Mammary epithelial cell (primary cell): ENCODE measurements around the gene SYNPO.

Source experiments
- EZH2 ChIP-seq: IDR thresholded peaks from 2 replicates; pipeline ENCODE4 v1.6.1; 2012; ENCODE audit warnings: low read length, inconsistent platforms, borderline replicate concordance
- TF ChIP-seq, protein P1 (sequence below), 2 donors: IDR thresholded peaks in 1 of 2; conservative IDR thresholded peaks in 1 of 2; 2 replicates each; pipeline ENCODE4 v1.5.1; 2011 to 2012; ENCODE audit warnings: inconsistent platforms in 2 of 2, low read length in 2 of 2, mild to moderate bottlenecking in 2 of 2, control low read depth in 1 of 2, low read depth in 1 of 2; ENCODE audit not compliant: insufficient read depth in 1 of 2; ENCODE audit errors: extremely low read depth in 1 of 2

DNA sequence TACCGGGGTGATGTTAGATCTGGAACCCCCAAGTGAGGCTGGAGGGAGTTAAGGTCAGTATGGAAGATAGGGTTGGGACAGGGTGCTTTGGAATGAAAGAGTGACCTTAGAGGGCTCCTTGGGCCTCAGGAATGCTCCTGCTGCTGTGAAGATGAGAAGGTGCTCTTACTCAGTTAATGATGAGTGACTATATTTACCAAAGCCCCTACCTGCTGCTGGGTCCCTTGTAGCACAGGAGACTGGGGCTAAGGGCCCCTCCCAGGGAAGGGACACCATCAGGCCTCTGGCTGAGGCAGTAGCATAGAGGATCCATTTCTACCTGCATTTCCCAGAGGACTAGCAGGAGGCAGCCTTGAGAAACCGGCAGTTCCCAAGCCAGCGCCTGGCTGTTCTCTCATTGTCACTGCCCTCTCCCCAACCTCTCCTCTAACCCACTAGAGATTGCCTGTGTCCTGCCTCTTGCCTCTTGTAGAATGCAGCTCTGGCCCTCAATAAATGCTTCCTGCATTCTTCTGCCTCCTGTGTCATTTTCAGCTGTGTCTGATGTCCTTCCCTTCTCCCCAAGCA, 18.3 kb downstream of the SYNPO start:
- no peak for TF ChIP-seq EZH2
- TF ChIP-seq, protein P1, sequence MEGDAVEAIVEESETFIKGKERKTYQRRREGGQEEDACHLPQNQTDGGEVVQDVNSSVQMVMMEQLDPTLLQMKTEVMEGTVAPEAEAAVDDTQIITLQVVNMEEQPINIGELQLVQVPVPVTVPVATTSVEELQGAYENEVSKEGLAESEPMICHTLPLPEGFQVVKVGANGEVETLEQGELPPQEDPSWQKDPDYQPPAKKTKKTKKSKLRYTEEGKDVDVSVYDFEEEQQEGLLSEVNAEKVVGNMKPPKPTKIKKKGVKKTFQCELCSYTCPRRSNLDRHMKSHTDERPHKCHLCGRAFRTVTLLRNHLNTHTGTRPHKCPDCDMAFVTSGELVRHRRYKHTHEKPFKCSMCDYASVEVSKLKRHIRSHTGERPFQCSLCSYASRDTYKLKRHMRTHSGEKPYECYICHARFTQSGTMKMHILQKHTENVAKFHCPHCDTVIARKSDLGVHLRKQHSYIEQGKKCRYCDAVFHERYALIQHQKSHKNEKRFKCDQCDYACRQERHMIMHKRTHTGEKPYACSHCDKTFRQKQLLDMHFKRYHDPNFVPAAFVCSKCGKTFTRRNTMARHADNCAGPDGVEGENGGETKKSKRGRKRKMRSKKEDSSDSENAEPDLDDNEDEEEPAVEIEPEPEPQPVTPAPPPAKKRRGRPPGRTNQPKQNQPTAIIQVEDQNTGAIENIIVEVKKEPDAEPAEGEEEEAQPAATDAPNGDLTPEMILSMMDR (conservative IDR thresholded peaks at IDR 0.05 in 1 of 2, IDR thresholded peaks at IDR 0.05 in 1 of 2; ENCODE audit: extremely low read depth in 1 of 2, insufficient read depth in 1 of 2, low read depth in 1 of 2, low read length in 2 of 2) = no peak
